ENCODE results near the gene MAP3K14.

MAP3K14 gene

DNA sequence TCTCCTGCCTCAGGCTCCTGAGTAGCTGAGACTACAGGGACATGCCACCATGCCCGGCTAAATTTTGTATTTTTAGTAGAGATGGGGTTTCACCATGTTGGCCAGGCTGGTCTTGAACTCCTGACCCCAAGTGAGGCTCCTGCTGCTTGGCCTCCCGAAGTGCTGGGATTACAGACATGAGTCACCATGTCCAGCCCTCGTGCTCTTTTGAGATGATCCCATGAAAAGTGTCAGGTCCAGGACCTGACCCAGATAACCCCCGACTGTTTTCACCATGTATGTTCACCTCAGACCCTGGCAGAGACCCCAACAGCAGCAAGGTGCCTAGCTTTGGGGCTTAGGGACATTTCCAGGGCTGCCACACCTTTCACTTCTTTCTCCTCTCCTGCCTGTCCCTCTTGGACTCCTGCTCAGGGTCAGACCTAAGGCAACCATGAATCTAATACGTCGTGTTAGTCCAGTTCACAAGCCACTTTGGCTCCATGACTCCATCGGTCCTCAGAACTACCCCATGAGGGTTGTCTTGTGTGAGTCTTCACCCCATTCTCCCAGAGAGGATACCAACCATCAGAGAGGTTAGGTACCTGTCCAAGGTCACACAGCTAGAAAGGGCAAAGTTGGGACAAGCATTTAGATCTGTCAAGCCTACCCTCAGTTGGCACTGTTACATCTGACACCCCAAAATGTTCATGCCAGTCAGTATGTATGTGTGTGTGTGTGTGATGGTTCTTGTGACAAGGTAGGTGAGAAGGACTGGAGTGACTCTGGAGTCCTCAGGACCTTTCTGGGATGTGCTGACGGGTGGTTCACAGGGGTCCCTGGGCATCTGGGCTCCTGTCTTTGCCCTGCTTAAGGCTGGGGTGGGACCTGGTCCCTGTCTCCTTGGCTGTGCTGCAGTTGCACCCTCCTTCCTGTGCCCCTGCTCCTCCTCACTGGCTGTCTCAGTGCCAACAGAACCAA lies 23.1 kb upstream of the MAP3K14 start:
- no peak for DNase-seq (ENCODE audit: low read depth, low spot score)

DNA sequence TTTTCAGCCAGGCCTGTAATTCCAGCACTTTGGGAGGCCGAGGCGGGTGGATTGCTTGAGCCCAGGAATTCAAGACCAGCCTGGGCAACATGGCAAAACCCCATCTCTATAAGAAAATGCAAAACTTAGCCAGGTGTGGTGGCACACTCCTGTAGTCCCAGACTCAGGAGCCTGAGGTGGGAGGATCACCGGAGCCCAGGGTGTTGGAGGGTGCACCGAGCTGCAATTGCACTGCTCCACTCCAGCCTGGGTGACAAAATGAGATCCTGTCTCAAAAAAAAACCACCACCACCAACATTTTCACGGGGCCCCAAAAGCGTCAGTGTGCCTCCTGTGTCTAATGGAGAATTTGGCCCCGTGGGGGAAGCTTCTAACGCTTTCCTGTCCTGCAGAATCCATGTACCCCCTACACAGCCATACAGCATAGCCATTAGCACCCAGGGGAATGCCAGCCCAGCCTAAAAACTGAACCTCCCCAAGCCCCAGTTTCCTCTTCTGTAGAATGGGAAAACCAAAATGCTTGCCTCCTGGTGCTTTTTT lies 22.2 kb upstream of the MAP3K14 start:
- DNase-seq (ENCODE audit: low read depth, low spot score), result no peak

DNA sequence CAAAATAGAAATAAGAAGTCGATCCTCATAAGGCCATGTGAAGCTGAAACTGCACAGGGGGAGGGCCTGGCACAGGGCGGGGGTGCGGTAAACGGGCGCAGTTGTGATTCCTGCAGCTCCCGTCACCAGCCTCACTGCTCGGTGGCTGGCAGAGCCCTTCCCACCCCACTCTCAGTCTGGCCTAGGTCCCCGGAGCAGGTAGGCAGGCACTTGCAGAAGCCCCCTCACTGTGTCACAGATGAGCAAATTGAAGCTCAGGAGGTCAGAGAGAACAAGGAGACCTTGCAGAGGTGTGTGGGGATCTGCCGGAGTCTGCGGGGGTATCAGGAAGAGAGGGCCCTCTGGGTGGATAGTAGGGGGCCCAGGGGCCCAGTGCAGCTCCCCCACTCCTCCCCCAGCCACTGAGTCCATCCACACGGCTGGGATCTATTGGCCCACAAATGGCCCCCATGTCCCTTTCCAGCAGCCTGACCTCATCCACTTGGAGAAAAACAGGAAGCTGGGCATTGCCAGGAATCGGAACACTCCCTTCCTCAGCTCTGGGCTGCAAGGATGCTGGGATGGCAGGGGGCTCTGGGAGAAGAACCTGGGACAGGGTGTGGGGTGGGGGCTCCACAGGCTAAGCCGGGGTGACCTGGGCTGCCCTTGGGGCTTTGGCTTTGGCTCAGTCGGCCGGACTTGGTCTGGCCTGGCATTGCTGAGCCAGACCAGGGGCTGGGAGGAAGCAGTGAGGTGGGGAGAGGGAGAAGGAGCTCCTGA lies 21.4 kb upstream of the MAP3K14 start:
- DNase-seq (ENCODE audit: low read depth, low spot score), result no peak

DNA sequence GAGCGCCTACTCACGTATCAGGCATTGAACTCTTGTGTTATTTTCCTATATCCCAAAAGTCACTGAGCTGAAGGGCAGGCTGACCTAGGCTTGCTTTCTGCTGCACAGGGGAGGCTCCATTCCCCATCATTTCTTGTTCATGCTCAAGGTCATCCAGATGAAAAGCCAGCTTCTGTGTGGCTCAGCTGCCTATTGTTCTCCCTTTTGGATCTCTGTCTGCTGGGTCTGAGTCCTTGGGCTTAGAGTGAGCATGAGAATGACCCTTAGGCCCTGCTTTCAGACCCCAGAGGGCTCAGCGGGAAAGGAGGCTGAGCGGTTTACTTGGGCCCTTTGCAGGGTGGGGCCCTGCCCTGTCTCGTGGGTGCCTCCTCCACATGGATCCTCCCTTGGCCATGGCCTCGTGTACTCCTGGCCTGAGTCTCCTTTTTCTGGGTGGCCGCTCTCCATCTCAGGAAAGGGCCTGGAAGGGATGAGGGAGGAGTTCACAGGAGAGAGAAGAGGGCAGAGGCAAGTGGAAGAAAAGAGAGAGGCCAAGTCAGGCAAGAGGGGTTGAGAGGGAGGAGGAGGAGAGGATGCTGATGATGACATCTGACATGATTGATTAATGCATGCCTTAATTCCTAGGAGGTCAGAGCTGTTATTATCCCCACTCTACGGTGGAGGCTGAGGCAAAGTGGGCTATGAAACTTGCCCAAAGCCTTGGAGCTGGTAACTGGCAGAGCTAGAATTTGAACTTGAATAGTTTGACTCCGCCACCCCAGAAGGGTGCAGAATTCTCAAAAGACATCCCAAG lies 19.8 kb upstream of the MAP3K14 start:
- DNase-seq (ENCODE audit: low read depth, low spot score), result no peak

DNA sequence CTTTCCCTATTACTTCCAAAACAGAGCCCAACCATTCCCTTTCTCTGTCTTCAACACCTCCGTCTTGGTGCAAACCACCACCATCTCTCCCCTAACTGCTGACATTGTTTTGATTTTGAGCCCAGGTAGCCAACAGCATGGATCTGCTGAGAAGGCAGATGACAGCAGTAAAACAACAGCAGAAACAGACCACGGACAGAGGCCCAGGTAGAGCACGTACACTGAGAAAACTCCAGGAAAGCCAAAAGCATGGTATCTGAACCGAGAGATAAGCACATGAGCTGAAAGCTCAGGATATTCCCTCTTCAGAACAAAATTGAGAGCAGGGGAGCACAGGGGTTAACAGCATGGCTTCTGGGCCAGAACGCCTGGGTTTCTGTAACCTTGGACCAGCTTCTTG lies 18.9 kb upstream of the MAP3K14 start:
- DNase-seq (ENCODE audit: low read depth, low spot score), result no peak

DNA sequence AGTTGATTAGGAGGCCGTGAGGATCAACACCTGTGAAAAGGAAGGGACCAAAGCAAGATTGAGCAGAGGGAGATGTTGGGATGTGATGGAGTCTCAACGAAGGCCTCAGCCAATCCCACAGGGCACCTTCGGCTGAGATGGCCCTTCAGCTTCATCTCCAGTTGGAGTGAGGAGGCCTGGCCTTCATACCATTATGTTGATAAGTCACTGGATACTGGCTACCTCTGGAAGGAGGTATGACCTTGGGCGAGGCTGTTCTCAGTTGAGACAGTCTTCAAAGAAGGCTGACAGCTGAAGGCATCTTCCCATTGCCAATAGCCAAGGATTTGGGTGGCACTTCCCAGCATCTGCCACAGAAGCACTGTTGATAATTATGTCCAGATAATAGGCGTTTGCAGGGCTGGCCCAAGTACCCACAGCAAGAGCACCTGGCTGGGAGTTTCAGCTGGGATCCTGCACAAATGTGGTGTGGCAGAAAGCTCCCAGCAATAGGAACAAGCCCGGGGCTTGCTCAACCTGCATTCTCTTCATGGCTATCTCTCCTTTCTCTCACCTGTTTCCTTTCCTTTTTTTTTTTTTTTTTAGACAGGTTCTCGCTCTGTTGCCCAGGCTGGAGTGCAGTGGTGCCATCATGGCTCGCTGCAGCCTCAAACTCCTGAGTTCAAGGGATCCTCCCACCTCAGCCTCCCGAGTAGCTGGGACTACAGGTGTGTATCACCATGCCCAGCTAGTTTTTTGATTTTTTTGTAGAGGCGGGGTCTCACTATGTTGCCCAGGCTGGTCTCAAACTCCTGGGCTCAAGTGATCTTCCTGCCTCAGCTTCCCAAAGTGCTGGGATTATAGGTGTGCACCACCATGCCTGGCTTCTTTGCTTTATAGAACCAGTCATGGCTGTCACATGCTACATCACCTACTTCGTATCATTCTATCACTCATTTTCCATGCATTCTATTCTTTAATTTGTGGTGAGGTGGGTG lies 18.2 kb upstream of the MAP3K14 start:
- DNase-seq (ENCODE audit: low read depth, low spot score), result no peak

DNA sequence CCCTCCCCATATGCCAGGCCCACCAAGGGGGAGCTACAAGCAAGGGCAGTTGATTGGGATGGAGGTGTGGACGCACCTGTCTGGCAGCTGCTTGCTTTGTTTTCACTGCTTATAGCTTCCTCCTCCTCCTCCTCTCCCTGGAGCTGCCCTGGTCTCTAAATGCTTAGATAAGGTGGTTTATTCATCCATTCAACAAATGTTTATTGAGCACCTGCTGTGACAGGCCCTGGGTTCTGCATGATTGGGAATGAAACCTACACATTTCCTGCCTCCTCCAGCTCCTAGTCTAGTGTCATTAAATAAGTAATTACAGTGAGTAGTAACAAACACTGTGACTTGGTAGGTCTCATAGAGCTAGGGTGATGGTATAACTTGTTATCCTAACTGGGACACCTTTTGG lies 17.4 kb upstream of the MAP3K14 start:
- no peak for DNase-seq (ENCODE audit: low read depth, low spot score)

DNA sequence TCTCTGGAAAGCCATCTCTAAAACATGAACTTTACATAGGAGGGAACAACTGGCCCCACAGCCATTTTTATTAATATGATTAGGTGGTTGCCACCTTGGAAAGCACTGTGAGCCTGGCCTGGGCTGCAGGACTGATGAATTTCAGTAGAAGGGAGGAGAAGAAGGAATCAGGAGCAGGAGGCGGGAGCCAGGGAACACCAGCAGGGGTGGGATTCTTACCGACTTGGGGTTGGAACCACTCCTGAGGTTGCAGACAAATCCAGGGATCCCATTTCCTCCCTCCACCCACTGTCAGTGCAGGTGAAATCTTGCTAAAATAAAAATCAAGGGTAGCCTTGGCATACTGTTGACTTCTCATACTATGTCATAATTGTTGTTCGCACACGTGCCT lies 16.9 kb upstream of the MAP3K14 start:
- DNase-seq (ENCODE audit: low read depth, low spot score), result no peak

DNA sequence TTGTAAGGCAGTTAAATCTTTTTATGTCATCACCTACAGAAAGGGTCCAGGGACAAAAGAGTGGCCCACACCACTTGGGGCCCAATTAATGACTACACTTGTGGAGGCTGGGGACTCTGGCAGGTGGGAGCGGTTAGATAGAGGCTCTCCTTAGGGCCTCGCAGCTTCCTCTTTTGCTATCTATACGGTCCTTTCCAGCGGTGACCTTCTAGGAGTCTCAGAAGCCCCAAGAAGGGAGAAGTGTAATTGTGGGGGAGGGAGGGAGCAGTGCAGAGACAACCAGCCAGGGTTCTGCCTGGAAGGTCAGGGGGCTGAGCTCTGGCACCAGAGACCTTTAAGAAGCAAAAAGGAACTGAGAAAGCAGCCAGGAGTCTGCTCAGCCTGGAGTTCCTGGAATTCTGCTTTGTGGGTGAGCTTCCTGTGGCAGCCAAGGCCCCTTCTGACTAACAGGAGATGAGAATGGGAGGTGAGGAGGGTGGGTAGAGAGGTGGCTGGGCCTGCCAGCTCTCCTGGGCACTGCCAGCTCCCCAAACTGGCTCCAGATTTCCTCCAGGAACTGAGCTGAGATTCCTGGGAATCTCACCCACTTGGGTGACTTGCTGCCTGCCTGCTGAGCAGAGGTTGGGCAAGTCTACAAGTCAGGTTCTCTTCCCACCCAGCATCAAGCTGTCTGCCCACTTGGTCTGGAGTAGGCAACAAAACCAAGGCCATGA lies 16.3 kb upstream of the MAP3K14 start:
- DNase-seq (ENCODE audit: low read depth, low spot score), result no peak

DNA sequence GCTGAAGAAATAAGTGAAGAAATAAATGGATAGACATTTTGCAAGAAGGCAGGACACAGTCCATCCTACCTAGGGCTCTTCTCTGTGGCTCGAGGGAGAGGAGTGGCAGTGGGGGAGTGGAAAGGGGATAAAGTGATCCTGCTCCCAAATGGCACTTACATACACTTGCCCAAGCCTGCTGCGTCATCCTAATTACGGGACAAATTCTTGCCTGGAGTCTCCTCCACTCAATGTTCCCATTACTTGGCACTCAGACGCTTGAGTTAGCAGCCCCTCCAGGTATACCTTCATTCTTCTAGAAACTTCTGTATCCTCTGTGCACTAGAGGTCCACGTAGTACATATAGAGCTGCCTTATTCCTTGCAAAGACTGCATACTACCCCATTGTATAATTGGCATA lies 15.7 kb upstream of the MAP3K14 start:
- DNase-seq (ENCODE audit: low read depth, low spot score), result no peak

DNA sequence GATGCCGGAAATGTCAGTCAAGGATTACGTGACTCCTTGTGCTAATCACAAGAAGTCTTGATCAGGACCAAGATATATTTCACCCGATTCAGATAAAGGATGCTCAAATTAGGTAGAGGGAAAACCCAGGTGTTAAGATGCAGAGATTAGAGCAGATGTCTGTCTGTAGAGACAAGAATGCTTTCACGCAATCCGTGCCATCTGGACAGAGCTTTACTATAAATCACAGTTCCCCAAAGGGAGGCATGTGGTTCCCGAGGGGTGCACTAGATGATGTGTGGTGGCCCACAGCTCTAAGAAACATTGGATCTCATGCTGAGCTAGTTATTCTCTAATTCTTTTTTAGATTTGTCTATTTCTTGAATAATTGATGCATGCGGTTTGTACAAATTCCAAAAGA lies 9.8 kb upstream of the MAP3K14 start:
- no peak for DNase-seq (ENCODE audit: low read depth, low spot score)

DNA sequence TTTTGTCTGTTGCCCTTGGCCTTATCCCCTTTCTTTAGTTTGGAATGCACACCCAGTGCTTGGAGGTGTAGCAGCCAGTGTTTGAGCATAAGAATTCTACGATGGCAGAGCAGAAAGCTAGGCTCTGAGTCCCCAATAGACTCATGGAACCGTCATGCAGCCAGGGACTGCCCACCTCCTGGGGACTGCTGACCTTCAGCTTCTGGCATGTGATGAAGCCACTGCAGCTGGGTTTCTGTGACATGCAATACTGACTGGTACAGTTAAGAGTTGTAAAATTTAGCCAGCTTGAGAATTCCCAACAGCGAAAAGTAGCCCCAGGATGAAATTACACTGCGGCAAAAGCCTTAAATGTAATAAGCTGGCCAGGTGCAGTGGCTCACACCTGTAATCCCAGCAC lies 9.0 kb upstream of the MAP3K14 start:
- DNase-seq (ENCODE audit: low read depth, low spot score), result no peak

DNA sequence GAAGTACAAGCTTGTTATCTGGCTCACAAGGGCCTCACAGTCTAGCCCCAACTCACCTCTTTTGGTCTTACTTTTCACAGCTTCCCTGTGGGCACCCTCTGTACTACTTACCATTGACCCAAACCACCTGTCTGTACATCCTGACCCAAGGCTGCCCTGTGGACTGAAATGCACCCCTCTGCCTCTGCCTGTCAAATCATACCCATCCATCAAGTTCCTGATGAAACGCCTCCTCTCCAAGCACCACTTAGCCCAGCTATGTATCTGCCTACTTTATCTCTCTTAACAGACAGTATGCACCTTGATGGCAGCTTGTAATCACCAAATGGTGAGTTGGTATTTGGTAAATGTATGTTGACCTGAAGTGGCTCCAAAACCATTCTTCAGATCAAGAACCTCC lies 7.5 kb upstream of the MAP3K14 start:
- no peak for DNase-seq (ENCODE audit: low read depth, low spot score)

DNA sequence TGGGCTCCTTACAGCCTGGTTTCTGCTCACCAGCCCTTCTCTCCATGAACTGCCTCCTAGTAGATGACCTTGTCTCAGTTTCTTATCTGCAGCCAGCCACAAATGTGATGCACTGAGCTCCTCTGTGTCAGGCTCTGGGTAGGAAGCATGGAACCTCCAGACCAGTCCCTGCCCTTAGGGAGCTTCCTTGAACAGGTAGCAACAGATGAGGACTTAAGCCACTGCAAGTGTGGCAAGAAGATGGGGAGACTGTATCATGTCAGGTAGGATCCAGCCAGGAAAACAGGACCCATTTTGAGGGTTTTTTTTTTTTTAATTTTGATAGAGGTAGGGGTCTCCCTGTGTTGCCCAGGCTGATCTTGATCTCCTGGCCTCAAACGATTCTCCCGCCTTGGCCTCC lies 5.3 kb upstream of the MAP3K14 start:
- no peak for DNase-seq (ENCODE audit: low read depth, low spot score)

DNA sequence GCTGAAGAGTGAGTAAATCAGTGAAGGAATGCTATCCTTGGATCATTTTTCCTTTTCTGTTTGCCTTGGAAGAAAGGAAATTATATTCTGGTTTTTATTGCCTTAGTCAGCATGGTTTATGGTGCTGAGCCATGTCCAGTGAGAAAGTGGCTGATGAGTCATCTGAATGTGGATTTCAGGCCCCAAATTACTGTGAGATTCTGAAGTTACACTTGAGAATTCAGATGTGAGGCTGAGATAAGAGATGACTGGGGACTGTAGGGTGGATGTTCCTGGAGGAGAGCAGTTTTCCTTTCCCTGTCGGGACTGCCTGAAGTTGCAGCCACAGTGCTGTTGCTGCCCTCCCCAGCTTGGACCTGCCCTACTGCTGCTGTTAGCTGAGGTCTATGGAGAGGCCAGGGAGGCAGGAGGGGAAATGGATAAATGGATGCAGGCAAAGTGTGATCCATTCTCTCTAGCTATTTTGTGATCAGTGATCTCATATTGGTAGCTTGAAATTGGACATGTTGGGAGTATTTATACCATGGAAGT lies 4.2 kb upstream of the MAP3K14 start:
- DNase-seq (ENCODE audit: low read depth, low spot score), result peak; percentile 61

DNA sequence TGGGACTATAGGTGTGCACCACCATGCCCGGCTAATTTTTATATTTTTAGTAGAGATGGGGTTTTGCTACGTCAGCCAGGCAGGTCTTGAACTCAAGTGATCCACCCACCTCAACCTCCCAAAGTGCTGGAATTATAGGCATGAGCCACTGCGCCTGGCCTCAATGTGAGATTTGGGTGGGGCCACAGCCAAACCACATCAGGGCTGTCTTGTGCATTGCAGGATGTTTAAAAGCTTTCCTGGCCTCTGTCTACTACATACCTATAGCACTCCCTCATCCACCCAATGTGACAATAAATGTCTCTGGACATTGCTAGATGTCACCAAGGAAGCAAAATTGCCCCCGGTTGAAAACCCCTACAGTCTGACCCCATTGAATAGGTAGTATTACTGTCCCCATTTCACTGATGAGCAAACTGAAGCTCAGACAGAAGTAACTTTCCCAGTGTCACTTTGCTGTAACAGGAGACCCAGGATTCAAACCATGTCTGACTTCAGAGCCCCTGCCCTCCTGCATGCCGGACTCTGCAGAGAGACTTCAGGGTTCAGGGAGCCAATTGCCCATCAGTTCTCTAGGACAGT lies 3.6 kb upstream of the MAP3K14 start:
- no peak for DNase-seq (ENCODE audit: low read depth, low spot score)

DNA sequence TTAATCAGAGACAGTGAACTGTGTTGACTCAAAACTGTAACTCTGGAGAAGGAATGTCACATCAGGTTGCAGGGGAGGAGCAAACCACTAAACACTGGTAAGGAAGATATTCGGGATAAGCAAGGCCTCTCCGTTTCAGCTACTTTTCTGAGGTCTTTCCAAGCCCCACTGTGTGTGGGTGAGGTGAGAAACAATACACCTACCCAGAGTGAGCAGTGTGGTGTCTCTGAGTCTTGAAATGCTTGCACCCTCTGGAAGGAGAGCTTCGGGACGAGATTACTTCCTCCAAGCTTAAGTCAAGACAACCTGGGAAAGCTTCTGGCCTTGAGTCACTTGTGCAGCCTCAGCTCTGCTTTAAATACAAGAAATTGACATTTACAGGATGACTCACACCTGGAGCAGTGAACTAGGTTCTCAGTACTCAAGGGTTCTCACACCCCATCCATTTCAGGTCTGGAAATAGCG lies 2.5 kb upstream of the MAP3K14 start:
- DNase-seq (ENCODE audit: low read depth, low spot score), result no peak

DNA sequence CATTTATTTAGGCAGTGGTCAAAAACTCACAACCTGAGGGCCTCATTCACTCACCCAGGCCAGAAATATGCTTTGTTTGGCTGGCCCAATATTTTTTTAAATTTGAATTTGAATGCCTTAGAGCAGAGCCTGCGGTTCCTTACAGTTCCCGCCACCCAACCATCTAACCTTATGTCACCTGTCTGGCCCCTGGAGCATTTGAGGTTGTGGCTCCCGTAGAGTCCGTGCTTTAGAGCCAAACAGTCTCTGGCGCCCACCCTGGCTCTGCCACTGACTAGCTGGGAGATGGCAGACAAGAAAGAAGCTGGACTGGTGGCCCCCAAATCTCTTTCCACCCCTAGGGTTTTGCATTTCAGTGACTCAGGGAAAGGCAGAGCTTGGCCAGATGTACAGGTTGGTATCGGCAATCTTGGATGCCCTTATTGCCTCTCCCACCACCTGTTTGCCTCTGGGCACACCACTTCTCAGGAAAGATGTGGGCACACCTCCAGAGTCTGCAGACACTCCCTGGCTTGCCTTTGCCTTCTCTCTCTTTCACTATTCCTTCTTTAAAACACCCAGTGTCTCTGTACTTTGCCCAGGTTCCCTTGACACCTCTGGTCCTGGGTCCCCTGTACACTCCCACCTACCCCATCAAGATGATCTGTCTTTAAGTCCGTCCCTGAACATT lies 1.9 kb upstream of the MAP3K14 start:
- DNase-seq (ENCODE audit: low read depth, low spot score), result no peak

All from brain pericyte (primary cell).